GM21423 (cell line): Measurements from ENCODE around the gene TRMT2B.
A peak's percentile ranks its signal among the peaks of the same experiment; 100 is the strongest.
"Not testable (repeated sequence)": the region's sequence is repeated elsewhere in the genome, so short reads cannot be mapped to it uniquely, and the experiment has no call there.

ENCODE experiments used
- ATAC-seq: cut with Tn5 transposase; IDR thresholded peaks from one replicate; pipeline ENCODE4 v1.9.1; 2021; ENCODE audit warnings: mild to moderate bottlenecking, moderate library complexity; ENCODE audit not compliant: unreplicated experiment

TRMT2B gene

GRCh38 chrX:101009090-101009489, 42.8 kb downstream of the TRMT2B start:
- no peak for ATAC-seq

GRCh38 chrX:100999451-100999850, 52.5 kb downstream of the TRMT2B start:
- ATAC-seq: no peak

GRCh38 chrX:100995469-100995868, 56.4 kb downstream of the TRMT2B start:
- ATAC-seq: no peak

- peak; percentile 87 for ATAC-seq
Observed at GRCh38 chrX:100994352-100995281, 57.3 kb downstream of the TRMT2B start.

GRCh38 chrX:100990139-100990538, 61.8 kb downstream of the TRMT2B start:
- no peak for ATAC-seq

GRCh38 chrX:100984818-100985217, 67.1 kb downstream of the TRMT2B start:
- no peak for ATAC-seq

GRCh38 chrX:100981498-100981845, 70.4 kb downstream of the TRMT2B start:
- ATAC-seq: not testable (repeated sequence)

- ATAC-seq: no peak
Observed at GRCh38 chrX:100980608-100981497, 71.1 kb downstream of the TRMT2B start.

- ATAC-seq: no peak
Observed at GRCh38 chrX:100979881-100980607, 71.9 kb downstream of the TRMT2B start.

- ATAC-seq: no peak
Observed at GRCh38 chrX:100976211-100976610, 75.7 kb downstream of the TRMT2B start.

- ATAC-seq: no peak
Observed at GRCh38 chrX:100975212-100975611, 76.7 kb downstream of the TRMT2B start.

GRCh38 chrX:100973411-100973810, 78.5 kb downstream of the TRMT2B start:
- no peak for ATAC-seq

- no peak for ATAC-seq
Observed at GRCh38 chrX:100969936-100970335, 82.0 kb downstream of the TRMT2B start.

GRCh38 chrX:100969408-100969807, 82.5 kb downstream of the TRMT2B start, which contains the start of gene ARL13A:
Gene ARL13A, plus strand, starts transcription at chrX:100969708. Its CDS starts 3,982 bp downstream, at chrX:100973690.
- ATAC-seq: no peak

GRCh38 chrX:100964362-100964761, 87.5 kb downstream of the TRMT2B start:
- no peak for ATAC-seq

GRCh38 chrX:100962811-100963210, 89.1 kb downstream of the TRMT2B start:
- no peak for ATAC-seq
